RWPE1 (cell line): ENCODE measurements around the gene CHST1.

Source experiments
- CTCF ChIA-PET: fragments of 350-600 bp; sonication (Branson Sonifier 250); formaldehyde crosslinking; extraction: SDS; loops from one replicate; lab custom pipeline; 2021; lab: Yijun Ruan, JAX
- POLR2A ChIA-PET: fragments of 400-600 bp; formaldehyde crosslinking; extraction: SDS; loops from one replicate; lab custom pipeline; 2020; ENCODE audit warnings: antibody characterized with exemption; ENCODE audit not compliant: low non-redundant PET; lab: Yijun Ruan, JAX
- DNase-seq: peaks from one replicate; pipeline ENCODE4 v3.0.0; 2012; ENCODE audit warnings: low spot score
- H3K27ac ChIP-seq: fragments of 450-650 bp; 2 replicates; pipeline ENCODE4 v1.5.1; 2017
- TF ChIP-seq, protein P1 (sequence below): fragments of 450-650 bp; conservative IDR thresholded peaks from 2 replicates; pipeline ENCODE4 v1.5.1; 2017; ENCODE audit warnings: low read depth, mild to moderate bottlenecking

CHST1 gene

DNA sequence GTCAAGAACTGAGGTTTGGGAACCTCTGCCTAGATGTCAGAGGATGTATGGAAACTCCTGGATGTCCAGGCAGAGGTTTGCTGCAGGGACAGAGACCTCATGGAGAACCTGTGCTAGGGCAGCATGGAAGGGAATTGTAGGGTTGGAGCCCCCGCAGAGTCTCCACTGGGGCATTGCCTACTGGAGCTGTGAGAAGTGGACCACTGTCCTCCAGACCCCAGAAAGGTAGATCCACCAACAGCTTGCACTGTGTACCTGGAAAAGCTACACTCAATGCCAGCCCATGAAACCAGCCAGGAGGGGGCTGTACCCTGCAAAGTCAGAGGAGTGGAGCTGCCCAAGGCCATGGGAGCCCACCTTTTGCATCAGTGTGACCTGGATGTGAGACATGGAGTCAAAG, 29.5 kb downstream of the CHST1 start:
- no peak for DNase-seq
- TF ChIP-seq, protein P1, sequence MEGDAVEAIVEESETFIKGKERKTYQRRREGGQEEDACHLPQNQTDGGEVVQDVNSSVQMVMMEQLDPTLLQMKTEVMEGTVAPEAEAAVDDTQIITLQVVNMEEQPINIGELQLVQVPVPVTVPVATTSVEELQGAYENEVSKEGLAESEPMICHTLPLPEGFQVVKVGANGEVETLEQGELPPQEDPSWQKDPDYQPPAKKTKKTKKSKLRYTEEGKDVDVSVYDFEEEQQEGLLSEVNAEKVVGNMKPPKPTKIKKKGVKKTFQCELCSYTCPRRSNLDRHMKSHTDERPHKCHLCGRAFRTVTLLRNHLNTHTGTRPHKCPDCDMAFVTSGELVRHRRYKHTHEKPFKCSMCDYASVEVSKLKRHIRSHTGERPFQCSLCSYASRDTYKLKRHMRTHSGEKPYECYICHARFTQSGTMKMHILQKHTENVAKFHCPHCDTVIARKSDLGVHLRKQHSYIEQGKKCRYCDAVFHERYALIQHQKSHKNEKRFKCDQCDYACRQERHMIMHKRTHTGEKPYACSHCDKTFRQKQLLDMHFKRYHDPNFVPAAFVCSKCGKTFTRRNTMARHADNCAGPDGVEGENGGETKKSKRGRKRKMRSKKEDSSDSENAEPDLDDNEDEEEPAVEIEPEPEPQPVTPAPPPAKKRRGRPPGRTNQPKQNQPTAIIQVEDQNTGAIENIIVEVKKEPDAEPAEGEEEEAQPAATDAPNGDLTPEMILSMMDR, result no peak
- CTCF ChIA-PET, result interaction anchor here (0.7 kb wide), 1 partner anchor 33 kb away, joined by 3 read pairs; no protein-coding TSS in a partner anchor
- POLR2A ChIA-PET, result no interaction called here
- no peak overlapping the region for H3K27ac ChIP-seq

DNA sequence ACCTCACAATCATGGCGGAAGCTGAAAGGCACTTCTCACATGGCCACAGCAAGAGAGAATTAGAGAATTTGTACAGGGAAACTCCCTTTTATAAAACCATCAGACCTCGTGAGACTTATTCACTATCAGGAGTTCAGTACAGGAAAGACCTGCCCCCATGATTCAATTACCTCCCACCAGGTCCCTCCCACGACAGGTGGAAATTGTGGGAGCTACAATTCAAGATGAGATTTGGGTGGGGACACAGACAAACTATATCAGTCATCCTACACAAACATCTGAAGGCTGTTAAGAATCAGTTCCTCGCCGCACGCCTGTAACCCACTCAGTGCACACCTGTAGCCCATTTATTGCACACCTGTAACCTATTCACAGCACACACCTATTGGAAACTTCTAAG, 39.8 kb downstream of the CHST1 start:
- ChIA-PET CTCF (no interaction called here), POLR2A (no interaction called here)
- no peak for DNase-seq
- TF ChIP-seq, protein P1, result no peak
- H3K27ac ChIP-seq, result no peak overlapping the region

- H3K27ac ChIP-seq, result no peak overlapping the region
- no peak for DNase-seq
- TF ChIP-seq, protein P1, result no peak
- ChIA-PET POLR2A (no interaction called here), CTCF (interaction anchor here (1.0 kb wide), 1 partner anchor 115 kb away, joined by 3 read pairs; no protein-coding TSS in a partner anchor)
These were observed 41.3 kb downstream of the CHST1 start for GRCh38 chr11:45624095-45624494.

- no peak for DNase-seq
- TF ChIP-seq, protein P1, result no peak
- POLR2A ChIA-PET, result no interaction called here
- CTCF ChIA-PET, result no interaction called here
- no peak overlapping the region for H3K27ac ChIP-seq
These were observed 42.6 kb downstream of the CHST1 start for GRCh38 chr11:45622861-45623260.

GRCh38 chr11:45622283-45622682, 43.1 kb downstream of the CHST1 start:
- POLR2A ChIA-PET, result no interaction called here
- TF ChIP-seq, protein P1, result no peak
- no peak for DNase-seq
- no peak overlapping the region for H3K27ac ChIP-seq
- CTCF ChIA-PET, result interaction anchor here (0.6 to 1.0 kb wide), 2 partner anchors 170 to 251 kb away, joined by 3 read pairs; no protein-coding TSS in a partner anchor

GRCh38 chr11:45621588-45621987, 43.8 kb downstream of the CHST1 start:
- POLR2A ChIA-PET, result no interaction called here
- H3K27ac ChIP-seq, result no peak overlapping the region
- TF ChIP-seq, protein P1, result no peak
- CTCF ChIA-PET, result interaction anchor here (0.6 to 1.0 kb wide), 2 partner anchors 14 to 250 kb away, joined by 3 read pairs; no protein-coding TSS in a partner anchor
- DNase-seq, result no peak
